Neuronal stem cell (in vitro differentiated cells): Measurements from ENCODE around the gene MCC.

ENCODE experiments used
- DNase-seq: peaks from one replicate; pipeline ENCODE4 v3.0.0-alpha.2; 2013; ENCODE audit warnings: low spot score
- H2AFZ ChIP-seq: one replicate; pipeline ENCODE4 v1.6.1; 2013; ENCODE audit warnings: mild to moderate bottlenecking, low read length, inconsistent platforms
- H2AK5ac ChIP-seq: 2 replicates; pipeline ENCODE4 v1.6.1; 2013; ENCODE audit warnings: low read depth, mild to moderate bottlenecking, inconsistent platforms, low read length, moderate library complexity, mixed read lengths
- H2BK120ac ChIP-seq: 2 replicates; pipeline ENCODE4 v1.6.1; 2013; ENCODE audit warnings: low read depth, mild to moderate bottlenecking, inconsistent platforms, low read length, moderate library complexity, mixed read lengths
- H2BK12ac ChIP-seq: one replicate; pipeline ENCODE4 v1.6.1; 2013; ENCODE audit warnings: low read length, inconsistent platforms
- H2BK15ac ChIP-seq: 2 replicates; pipeline ENCODE4 v1.6.1; 2013; ENCODE audit warnings: mild to moderate bottlenecking, low read length, inconsistent platforms, mixed read lengths
- H2BK5ac ChIP-seq: one replicate; pipeline ENCODE4 v1.6.1; 2013; ENCODE audit warnings: inconsistent platforms, mild to moderate bottlenecking, low read length, moderate library complexity
- H3K14ac ChIP-seq: one replicate; pipeline ENCODE4 v1.6.1; 2013; ENCODE audit warnings: low read length, inconsistent platforms
- H3K18ac ChIP-seq: 2 replicates; pipeline ENCODE4 v1.6.1; 2013; ENCODE audit warnings: low read length, inconsistent platforms
- H3K23ac ChIP-seq: 2 replicates; pipeline ENCODE4 v1.6.1; 2013; ENCODE audit warnings: low read depth, mild to moderate bottlenecking, mixed read lengths, low read length, inconsistent platforms; ENCODE audit not compliant: poor library complexity
- H3K27ac ChIP-seq: replicated peaks from 3 replicates; pipeline ENCODE4 v1.5.1; 2013; ENCODE audit warnings: low read length, inconsistent platforms
- H3K27me3 ChIP-seq, 3 experiments: 2 replicates each; pipeline ENCODE4 v1.6.1; 2013; ENCODE audit warnings: low read length in 3 of 3, mild to moderate bottlenecking in 2 of 3, inconsistent platforms in 1 of 3, low read depth in 1 of 3, mixed read lengths in 1 of 3, moderate library complexity in 1 of 3; ENCODE audit not compliant: control insufficient read depth in 3 of 3, insufficient read depth in 3 of 3
- H3K36me3 ChIP-seq, 2 donors: replicated peaks in 1 of 2; 2 replicates each; pipeline ENCODE4 v1.6.1; 2013; ENCODE audit warnings: low read length in 2 of 2; ENCODE audit not compliant: control insufficient read depth in 2 of 2, insufficient read depth in 2 of 2
- H3K4ac ChIP-seq: 2 replicates; pipeline ENCODE4 v1.6.1; 2013; ENCODE audit warnings: inconsistent platforms, mild to moderate bottlenecking, low read length, moderate library complexity
- H3K4me1 ChIP-seq, 2 donors: 1 replicate in 1 of 2; 2 replicates in 1 of 2; pipeline ENCODE4 v1.6.1; 2013; ENCODE audit warnings: low read length in 2 of 2, low read depth in 1 of 2; ENCODE audit not compliant: control insufficient read depth in 2 of 2, insufficient read depth in 1 of 2
- H3K4me2 ChIP-seq: one replicate; pipeline ENCODE4 v1.6.1; 2013; ENCODE audit warnings: mild to moderate bottlenecking, low read length, inconsistent platforms; ENCODE audit not compliant: insufficient read depth, poor library complexity, severe bottlenecking
- H3K4me3 ChIP-seq, 2 donors: 2 replicates each; pipeline ENCODE4 v1.5.1; 2013; ENCODE audit warnings: low read length in 2 of 2, mild to moderate bottlenecking in 2 of 2, inconsistent platforms in 1 of 2, moderate library complexity in 1 of 2
- H3K79me1 ChIP-seq: one replicate; pipeline ENCODE4 v1.6.1; 2013; ENCODE audit warnings: low read depth, mild to moderate bottlenecking, inconsistent platforms, low read length, moderate library complexity
- H3K9ac ChIP-seq: one replicate; pipeline ENCODE4 v1.6.1; 2013; ENCODE audit warnings: mild to moderate bottlenecking, low read depth, low read length, inconsistent platforms; ENCODE audit not compliant: poor library complexity
- H3K9me3 ChIP-seq, 2 donors: replicated peaks in 1 of 2; 2 replicates each; pipeline versions ENCODE3 to v1.6.1; 2013; ENCODE audit warnings: low read length in 2 of 2, mild to moderate bottlenecking in 2 of 2, inconsistent platforms in 1 of 2, low read depth in 1 of 2, mixed read lengths in 1 of 2, moderate library complexity in 1 of 2; ENCODE audit not compliant: control insufficient read depth in 2 of 2, insufficient read depth in 1 of 2
- H4K8ac ChIP-seq: one replicate; pipeline ENCODE4 v1.6.1; 2013; ENCODE audit warnings: low read depth, mild to moderate bottlenecking, inconsistent platforms, low read length, moderate library complexity
- H4K91ac ChIP-seq: one replicate; pipeline ENCODE4 v1.6.1; 2013; ENCODE audit warnings: low read length, low read depth, mild to moderate bottlenecking, inconsistent platforms; ENCODE audit not compliant: poor library complexity
- WGBS, 2 donors: extraction: QIAGEN DNeasy Blood & Tissue Kit; methylation state at CpG; one replicate each; pipeline ENCODE4 v1.1.7; 2013; ENCODE audit warnings: missing lambda C conversion rate in 2 of 2, mixed read lengths in 1 of 2; ENCODE audit not compliant: insufficient read length in 2 of 2, insufficient replicate concordance in 1 of 2; ENCODE audit errors: extremely low coverage in 2 of 2; 5-methylcytosine and 5-hydroxymethylcytosine counted together

The MCC gene

GRCh38 chr5:113378514-113378913, 109.7 kb downstream of the MCC start:
- Histone ChIP-seq H3K14ac (no peak overlapping the region), H3K9me3 (no peaks in the 10 kb centered on the region), H2BK5ac (no peak overlapping the region), H3K4me1 (no peaks in the 10 kb centered on the region), H2BK12ac (no peak overlapping the region), H2BK15ac (no peak overlapping the region), H3K4me3 (no peak overlapping the region), H3K27me3 (no peaks in the 10 kb centered on the region), H3K27ac (no peak overlapping the region), H3K4ac (no peak overlapping the region), H2AFZ (no peak overlapping the region), H3K36me3 (no peaks in the 10 kb centered on the region), H3K79me1 (no peaks in the 10 kb centered on the region), H3K18ac (no peak overlapping the region), H3K9ac (no peak overlapping the region), H4K8ac (no peak overlapping the region), H2BK120ac (no peak overlapping the region), H3K4me2 (no peak overlapping the region), H2AK5ac (no peak overlapping the region), H4K91ac (no peak overlapping the region), H3K23ac (no peak overlapping the region)
- no CpG with 5 or more reads among the region's 2 CpGs for WGBS, 2 donors
- DNase-seq, result no peak

GRCh38 chr5:113378081-113378480, 110.2 kb downstream of the MCC start:
- no peak overlapping the region for H2BK12ac ChIP-seq
- no peak overlapping the region for H3K4ac ChIP-seq
- H3K79me1 ChIP-seq, result no peaks in the 10 kb centered on the region
- H2BK120ac ChIP-seq, result no peak overlapping the region
- H2AFZ ChIP-seq, result no peak overlapping the region
- no peak overlapping the region for H3K4me3 ChIP-seq
- H3K9me3 ChIP-seq, result no peaks in the 10 kb centered on the region
- H3K27ac ChIP-seq, result no peak overlapping the region
- H2BK5ac ChIP-seq, result no peak overlapping the region
- no peak overlapping the region for H4K8ac ChIP-seq
- no peaks in the 10 kb centered on the region for H3K27me3 ChIP-seq
- H3K4me2 ChIP-seq, result no peak overlapping the region
- no peak overlapping the region for H2AK5ac ChIP-seq
- H3K4me1 ChIP-seq, result no peaks in the 10 kb centered on the region
- no peak overlapping the region for H3K9ac ChIP-seq
- no peak overlapping the region for H3K14ac ChIP-seq
- no peak for DNase-seq
- H3K36me3 ChIP-seq, result no peaks in the 10 kb centered on the region
- no peak overlapping the region for H3K23ac ChIP-seq
- no peak overlapping the region for H3K18ac ChIP-seq
- no peak overlapping the region for H2BK15ac ChIP-seq
- no peak overlapping the region for H4K91ac ChIP-seq

- no peak overlapping the region for H3K18ac ChIP-seq
- H2BK5ac ChIP-seq, result no peak overlapping the region
- no peak for DNase-seq
- H3K4me2 ChIP-seq, result no peak overlapping the region
- no peaks in the 10 kb centered on the region for H3K4me1 ChIP-seq
- no peak overlapping the region for H3K4me3 ChIP-seq
- no peaks in the 10 kb centered on the region for H3K27me3 ChIP-seq
- H4K8ac ChIP-seq, result no peak overlapping the region
- no peaks in the 10 kb centered on the region for H3K79me1 ChIP-seq
- H2BK120ac ChIP-seq, result no peak overlapping the region
- H3K9me3 ChIP-seq, result no peaks in the 10 kb centered on the region
- no CpG with 5 or more reads among the region's 3 CpGs for WGBS, 2 donors
- H2BK15ac ChIP-seq, result no peak overlapping the region
- H3K4ac ChIP-seq, result no peak overlapping the region
- no peak overlapping the region for H3K14ac ChIP-seq
- no peak overlapping the region for H4K91ac ChIP-seq
- H2AK5ac ChIP-seq, result no peak overlapping the region
- no peak overlapping the region for H2BK12ac ChIP-seq
- H3K36me3 ChIP-seq, result no peaks in the 10 kb centered on the region
- H3K27ac ChIP-seq, result no peak overlapping the region
- H3K9ac ChIP-seq, result no peak overlapping the region
- no peak overlapping the region for H3K23ac ChIP-seq
- H2AFZ ChIP-seq, result no peak overlapping the region
Observed at GRCh38 chr5:113376640-113377039, 111.6 kb downstream of the MCC start.

GRCh38 chr5:113375480-113376060, 112.7 kb downstream of the MCC start:
- H4K91ac ChIP-seq, result no peak overlapping the region
- H3K9ac ChIP-seq, result no peak overlapping the region
- no peaks in the 10 kb centered on the region for H3K9me3 ChIP-seq
- H4K8ac ChIP-seq, result no peak overlapping the region
- H3K4me1 ChIP-seq, result no peaks in the 10 kb centered on the region
- H2BK15ac ChIP-seq, result no peak overlapping the region
- DNase-seq, result no peak
- no peak overlapping the region for H3K27ac ChIP-seq
- no peak overlapping the region for H2AK5ac ChIP-seq
- no peak overlapping the region for H3K4ac ChIP-seq
- H3K18ac ChIP-seq, result no peak overlapping the region
- no peaks in the 10 kb centered on the region for H3K79me1 ChIP-seq
- H2AFZ ChIP-seq, result no peak overlapping the region
- H2BK12ac ChIP-seq, result no peak overlapping the region
- H2BK5ac ChIP-seq, result no peak overlapping the region
- H3K27me3 ChIP-seq, result no peaks in the 10 kb centered on the region
- H3K23ac ChIP-seq, result no peak overlapping the region
- H3K4me3 ChIP-seq, result no peak overlapping the region
- no peak overlapping the region for H3K4me2 ChIP-seq
- H2BK120ac ChIP-seq, result no peak overlapping the region
- WGBS, 2 donors, result no CpG with 5 or more reads among the region's 3 CpGs
- H3K36me3 ChIP-seq, result no peaks in the 10 kb centered on the region
- no peak overlapping the region for H3K14ac ChIP-seq
